Suprapubic skin (tissue), 4 donors: Measurements from ENCODE around the gene ABCB1. TPM values are rescaled to one million over a fixed set of nuclear protein-coding genes. Genes with fewer than 3 reads are reported as not detected.

Experiments
- DNase-seq, 2 donors: peaks; one replicate each; pipeline ENCODE4 v3.0.0-alpha.2; 2019; ENCODE audit warnings: low spot score in 2 of 2
- H3K27ac ChIP-seq: fragments of 200-600 bp; sonication (generic); one replicate; pipeline ENCODE4 v1.5.1; 2019
- H3K27me3 ChIP-seq: fragments of 200-600 bp; sonication (generic); one replicate; pipeline ENCODE4 v1.5.1; 2019
- H3K36me3 ChIP-seq: fragments of 200-600 bp; sonication (generic); one replicate; pipeline ENCODE4 v1.5.1; 2019
- H3K4me1 ChIP-seq: fragments of 200-600 bp; sonication (generic); one replicate; pipeline ENCODE4 v1.5.1; 2019
- H3K4me3 ChIP-seq: fragments of 200-600 bp; sonication (generic); one replicate; pipeline ENCODE4 v1.5.1; 2019; ENCODE audit warnings: mild to moderate bottlenecking
- H3K9me3 ChIP-seq: fragments of 200-600 bp; sonication (generic); one replicate; pipeline ENCODE4 v1.5.1; 2019
- EP300 ChIP-seq: sonication (generic); formaldehyde crosslinking; IDR thresholded peaks from one replicate; pipeline ENCODE4 v1.6.1; 2017; ENCODE audit warnings: antibody characterized with exemption
- POLR2A ChIP-seq, 2 donors: fragments of 450-650 bp; IDR thresholded peaks; one replicate each; pipeline ENCODE4 v1.6.1; 2017; ENCODE audit warnings: antibody characterized with exemption in 2 of 2, mild to moderate bottlenecking in 2 of 2, moderate library complexity in 2 of 2
- POLR2AphosphoS5 ChIP-seq, 3 donors: sonication (generic); formaldehyde crosslinking; IDR thresholded peaks; one replicate each; pipeline ENCODE4 v1.6.1; 2017; ENCODE audit warnings: antibody characterized with exemption in 3 of 3
- WGBS: methylation state at CpG from one replicate; pipeline ENCODE4 v1.1.5; 2018; 5-methylcytosine and 5-hydroxymethylcytosine counted together
- total RNA-seq, 4 donors: library from RNA; depleted of rRNA; stranded (reverse); fragments of >200 nt; gene quantifications; one replicate each; pipeline ENCODE4 v1.1.0, GENCODE V29; 2016
- TF ChIP-seq, protein P1 (sequence below), 2 donors: fragments of 200-600 bp in 1 of 2; fragments of 450-650 bp in 1 of 2; sonication (generic) in 1 of 2; IDR thresholded peaks; one replicate each; pipeline ENCODE4 v1.5.1; 2016 to 2019; ENCODE audit warnings: antibody characterized with exemption in 2 of 2, mild to moderate bottlenecking in 1 of 2, moderate library complexity in 1 of 2

ABCB1 gene
- total RNA-seq, 4 donors from 2014 or later, result 0.79 to 7.0 (median 3.9) TPM

DNA sequence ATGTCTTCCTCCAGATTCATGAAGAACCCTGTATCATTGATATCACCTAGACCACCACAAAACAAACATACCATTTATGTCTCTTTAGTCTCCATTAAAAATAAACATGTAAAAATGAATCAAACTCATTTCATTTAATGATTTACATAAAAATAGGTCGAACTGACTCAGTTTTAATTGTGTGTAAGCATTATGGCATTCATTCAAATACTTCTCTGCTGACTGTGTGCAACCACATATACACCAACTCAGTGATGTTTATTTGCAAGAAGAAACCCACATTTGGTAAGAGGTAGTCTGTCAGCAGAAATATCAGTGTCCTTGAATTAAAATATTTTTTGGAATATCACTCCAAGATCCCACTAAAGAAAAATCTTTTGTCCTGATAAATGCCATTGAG lies 30.5 kb downstream of the ABCB1 start:
- 45% methylated on average over 1 of the region's 1 CpG for WGBS
- H3K27me3 ChIP-seq, result no peaks in the 10 kb centered on the region
- no peak for TF ChIP-seq POLR2AphosphoS5 (IDR thresholded peaks at IDR 0.05)
- no peak for TF ChIP-seq POLR2A (IDR thresholded peaks at IDR 0.05)
- TF ChIP-seq, protein P1, sequence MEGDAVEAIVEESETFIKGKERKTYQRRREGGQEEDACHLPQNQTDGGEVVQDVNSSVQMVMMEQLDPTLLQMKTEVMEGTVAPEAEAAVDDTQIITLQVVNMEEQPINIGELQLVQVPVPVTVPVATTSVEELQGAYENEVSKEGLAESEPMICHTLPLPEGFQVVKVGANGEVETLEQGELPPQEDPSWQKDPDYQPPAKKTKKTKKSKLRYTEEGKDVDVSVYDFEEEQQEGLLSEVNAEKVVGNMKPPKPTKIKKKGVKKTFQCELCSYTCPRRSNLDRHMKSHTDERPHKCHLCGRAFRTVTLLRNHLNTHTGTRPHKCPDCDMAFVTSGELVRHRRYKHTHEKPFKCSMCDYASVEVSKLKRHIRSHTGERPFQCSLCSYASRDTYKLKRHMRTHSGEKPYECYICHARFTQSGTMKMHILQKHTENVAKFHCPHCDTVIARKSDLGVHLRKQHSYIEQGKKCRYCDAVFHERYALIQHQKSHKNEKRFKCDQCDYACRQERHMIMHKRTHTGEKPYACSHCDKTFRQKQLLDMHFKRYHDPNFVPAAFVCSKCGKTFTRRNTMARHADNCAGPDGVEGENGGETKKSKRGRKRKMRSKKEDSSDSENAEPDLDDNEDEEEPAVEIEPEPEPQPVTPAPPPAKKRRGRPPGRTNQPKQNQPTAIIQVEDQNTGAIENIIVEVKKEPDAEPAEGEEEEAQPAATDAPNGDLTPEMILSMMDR (IDR thresholded peaks at IDR 0.05), result no peak
- no peak for TF ChIP-seq EP300

GRCh38 chr7:87567052-87567451 lies 33.6 kb downstream of the ABCB1 start:
- TF ChIP-seq EP300 (no peak), POLR2AphosphoS5 (IDR thresholded peaks at IDR 0.05) (no peak), POLR2A (IDR thresholded peaks at IDR 0.05) (no peak)
- TF ChIP-seq, protein P1 (IDR thresholded peaks at IDR 0.05), result no peak
- Histone ChIP-seq H3K4me3 (no peak overlapping the region), H3K4me1 (no peaks in the 10 kb centered on the region), H3K27me3 (no peaks in the 10 kb centered on the region), H3K9me3 (no peaks in the 10 kb centered on the region), H3K27ac (no peak overlapping the region), H3K36me3 (no peaks in the 10 kb centered on the region)
- 97% methylated on average over 1 of the region's 1 CpG for WGBS
- no peak for DNase-seq

More for the DNA sequence above, 30.5 kb downstream of the ABCB1 start:
- no peak overlapping the region for H3K27ac ChIP-seq
- H3K4me1 ChIP-seq, result no peaks in the 10 kb centered on the region
- no peaks in the 10 kb centered on the region for H3K36me3 ChIP-seq
- no peak for DNase-seq
- H3K4me3 ChIP-seq, result no peak overlapping the region
- H3K9me3 ChIP-seq, result no peaks in the 10 kb centered on the region

DNA sequence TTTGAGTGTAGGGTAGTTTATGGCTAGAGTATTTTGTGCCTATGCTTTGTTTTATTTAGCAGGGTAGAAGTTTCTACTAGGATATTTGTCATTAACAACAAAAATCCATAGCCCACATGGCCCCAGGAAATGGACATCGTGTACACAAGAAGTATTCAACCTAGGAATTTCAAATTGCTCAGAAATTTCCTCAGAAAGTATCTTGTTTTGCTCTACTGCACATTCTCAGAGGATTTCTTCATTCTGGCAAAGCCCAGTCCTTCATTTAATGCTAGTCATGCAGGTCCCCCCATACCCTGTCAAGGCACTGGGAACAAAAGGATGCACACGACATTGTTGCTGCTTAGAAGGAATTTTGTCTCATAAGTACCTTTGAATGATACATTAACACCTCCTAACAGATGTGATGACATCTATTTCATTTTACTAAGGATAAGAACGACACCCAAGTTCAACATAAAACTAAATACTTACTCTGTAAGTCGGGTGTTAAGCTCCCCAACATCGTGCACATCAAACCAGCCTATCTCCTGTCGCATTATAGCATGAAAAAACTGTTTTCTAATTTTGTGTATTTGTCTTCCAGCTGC lies 34.3 kb downstream of the ABCB1 start:
- Histone ChIP-seq H3K36me3 (no peaks in the 10 kb centered on the region), H3K27me3 (no peaks in the 10 kb centered on the region), H3K9me3 (no peaks in the 10 kb centered on the region), H3K4me1 (no peaks in the 10 kb centered on the region), H3K27ac (no peak overlapping the region), H3K4me3 (no peak overlapping the region)
- 81% methylated on average over 6 of the region's 6 CpGs for WGBS
- no peak for DNase-seq
- TF ChIP-seq, protein P1 (IDR thresholded peaks at IDR 0.05), result no peak
- TF ChIP-seq EP300 (no peak), POLR2AphosphoS5 (IDR thresholded peaks at IDR 0.05) (no peak), POLR2A (IDR thresholded peaks at IDR 0.05) (no peak)

DNA sequence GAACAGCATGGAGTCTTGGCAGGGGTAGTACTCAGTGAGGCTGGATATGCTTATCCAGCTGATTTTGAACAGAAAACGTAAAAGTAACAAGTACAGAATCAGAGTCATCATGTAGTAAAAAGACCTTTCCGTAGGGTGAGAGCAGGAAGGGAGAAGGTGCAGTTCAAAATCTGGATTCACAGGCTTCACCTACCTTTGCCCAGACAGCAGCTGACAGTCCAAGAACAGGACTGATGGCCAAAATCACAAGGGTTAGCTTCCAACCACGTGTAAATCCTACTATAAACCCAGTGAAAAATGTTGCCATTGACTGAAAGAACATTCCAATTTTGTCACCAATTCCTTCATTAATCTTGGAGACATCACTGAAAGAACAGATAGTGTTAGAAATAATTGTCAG lies 34.8 kb downstream of the ABCB1 start:
- Histone ChIP-seq H3K4me3 (no peak overlapping the region), H3K4me1 (no peaks in the 10 kb centered on the region), H3K27ac (no peak overlapping the region), H3K9me3 (no peaks in the 10 kb centered on the region), H3K27me3 (no peaks in the 10 kb centered on the region), H3K36me3 (no peaks in the 10 kb centered on the region)
- 66% methylated on average over 3 of the region's 3 CpGs for WGBS
- no peak for DNase-seq
- TF ChIP-seq EP300 (no peak), POLR2A (IDR thresholded peaks at IDR 0.05) (no peak), POLR2AphosphoS5 (IDR thresholded peaks at IDR 0.05) (no peak)
- TF ChIP-seq, protein P1 (IDR thresholded peaks at IDR 0.05), result no peak

DNA sequence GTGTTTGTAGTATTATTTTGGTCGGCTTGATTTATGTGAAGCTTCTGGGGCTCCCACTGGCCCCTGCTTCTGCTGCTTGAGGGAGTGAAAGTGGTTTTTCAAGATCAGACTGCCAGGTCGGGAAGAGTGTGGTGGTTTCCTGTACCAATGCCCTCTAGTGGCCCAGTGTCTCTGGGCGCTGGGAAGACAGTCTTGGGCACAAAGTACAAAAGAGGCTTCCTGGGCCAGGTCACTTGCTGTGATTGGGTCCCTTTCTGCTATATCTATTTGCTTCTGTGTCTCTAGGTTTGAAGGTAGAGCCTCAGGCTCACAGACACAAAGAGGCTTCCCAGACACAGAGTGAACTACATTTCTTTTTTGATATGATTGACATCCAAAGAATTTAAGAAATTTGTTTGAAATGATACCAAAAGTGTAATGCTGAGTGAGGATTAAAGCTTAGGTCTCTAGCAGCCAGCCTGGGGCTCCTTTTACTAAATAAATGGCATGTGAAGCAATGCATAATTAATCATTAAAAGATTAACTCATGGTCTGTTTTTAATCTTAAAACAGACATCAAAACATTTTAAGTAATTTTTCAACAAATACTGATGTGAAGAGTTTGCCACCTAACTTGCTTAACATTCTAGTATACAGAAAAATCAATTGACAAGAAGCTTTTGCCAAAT lies 36.3 kb downstream of the ABCB1 start:
- Histone ChIP-seq H3K9me3 (no peaks in the 10 kb centered on the region), H3K36me3 (no peaks in the 10 kb centered on the region), H3K27me3 (no peaks in the 10 kb centered on the region), H3K4me1 (no peaks in the 10 kb centered on the region), H3K4me3 (no peak overlapping the region), H3K27ac (no peak overlapping the region)
- TF ChIP-seq POLR2A (IDR thresholded peaks at IDR 0.05) (no peak), EP300 (no peak)
- TF ChIP-seq, protein P1 (IDR thresholded peaks at IDR 0.05), result no peak
- DNase-seq, result no peak
- 17% methylated on average over 3 of the region's 3 CpGs for WGBS
